Glutamatergic neuron (in vitro differentiated cells): Measurements from ENCODE around the gene XRCC4. TPM values are rescaled to one million over a fixed set of nuclear protein-coding genes. Genes with fewer than 3 reads are reported as not detected.
"Not testable (repeated sequence)": the region's sequence is repeated elsewhere in the genome, so short reads cannot be mapped to it uniquely, and the experiment has no call there.

Experiments
- DNase-seq: peaks from one replicate; pipeline ENCODE4 v3.0.0; 2022
- H3K27ac Mint-ChIP-seq: one replicate; pipeline ENCODE4 v1.8.0; 2020; ENCODE audit warnings: mild to moderate bottlenecking, mixed read lengths, inconsistent platforms; ENCODE audit not compliant: unreplicated experiment
- H3K27me3 Mint-ChIP-seq: one replicate; pipeline ENCODE4 v1.8.0; 2020; ENCODE audit warnings: mild to moderate bottlenecking, moderate library complexity, mixed read lengths, inconsistent platforms; ENCODE audit not compliant: unreplicated experiment
- H3K36me3 Mint-ChIP-seq: one replicate; pipeline ENCODE4 v1.8.0; 2020; ENCODE audit warnings: mild to moderate bottlenecking, mixed read lengths, inconsistent platforms; ENCODE audit not compliant: unreplicated experiment
- H3K4me1 Mint-ChIP-seq: one replicate; pipeline ENCODE4 v1.8.0; 2020; ENCODE audit warnings: mild to moderate bottlenecking, low read depth, mixed read lengths, inconsistent platforms; ENCODE audit not compliant: unreplicated experiment
- H3K4me3 Mint-ChIP-seq: one replicate; pipeline ENCODE4 v1.8.0; 2020; ENCODE audit warnings: mild to moderate bottlenecking, mixed read lengths, inconsistent platforms; ENCODE audit not compliant: unreplicated experiment
- H3K9me3 Mint-ChIP-seq: one replicate; pipeline ENCODE4 v1.8.0; 2020; ENCODE audit warnings: mild to moderate bottlenecking, moderate library complexity, mixed read lengths, inconsistent platforms; ENCODE audit not compliant: unreplicated experiment
- total RNA-seq: library from RNA; stranded (reverse); fragmentation: NEBNext Ultra II Directional; extraction: Animal tissue kit (Norgen Biotek cat#: 25700); gene quantifications from one replicate; pipeline ENCODE4 v1.2.1, GENCODE V29; 2021; ENCODE audit not compliant: unreplicated experiment
- TF ChIP-seq, protein P1 (sequence below): fragments of 200-600 bp; sonication (generic); IDR thresholded peaks from one replicate; pipeline ENCODE4 v1.5.0; 2021; ENCODE audit not compliant: partially characterized antibody, unreplicated experiment

The XRCC4 gene
- total RNA-seq, 1 donor from 2014 or later = 5.9 TPM

GRCh38 chr5:83353774-83354173 is 276.4 kb downstream of the XRCC4 start:
- DNase-seq = no peak
- H3K9me3 Mint-ChIP-seq = peaks cover 4% of the 10 kb centered on the region
- peaks cover 1% of the 10 kb centered on the region for H3K27me3 Mint-ChIP-seq
- TF ChIP-seq, protein P1, sequence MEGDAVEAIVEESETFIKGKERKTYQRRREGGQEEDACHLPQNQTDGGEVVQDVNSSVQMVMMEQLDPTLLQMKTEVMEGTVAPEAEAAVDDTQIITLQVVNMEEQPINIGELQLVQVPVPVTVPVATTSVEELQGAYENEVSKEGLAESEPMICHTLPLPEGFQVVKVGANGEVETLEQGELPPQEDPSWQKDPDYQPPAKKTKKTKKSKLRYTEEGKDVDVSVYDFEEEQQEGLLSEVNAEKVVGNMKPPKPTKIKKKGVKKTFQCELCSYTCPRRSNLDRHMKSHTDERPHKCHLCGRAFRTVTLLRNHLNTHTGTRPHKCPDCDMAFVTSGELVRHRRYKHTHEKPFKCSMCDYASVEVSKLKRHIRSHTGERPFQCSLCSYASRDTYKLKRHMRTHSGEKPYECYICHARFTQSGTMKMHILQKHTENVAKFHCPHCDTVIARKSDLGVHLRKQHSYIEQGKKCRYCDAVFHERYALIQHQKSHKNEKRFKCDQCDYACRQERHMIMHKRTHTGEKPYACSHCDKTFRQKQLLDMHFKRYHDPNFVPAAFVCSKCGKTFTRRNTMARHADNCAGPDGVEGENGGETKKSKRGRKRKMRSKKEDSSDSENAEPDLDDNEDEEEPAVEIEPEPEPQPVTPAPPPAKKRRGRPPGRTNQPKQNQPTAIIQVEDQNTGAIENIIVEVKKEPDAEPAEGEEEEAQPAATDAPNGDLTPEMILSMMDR = no peak
- peak overlapping the region; percentile 19 for H3K27ac Mint-ChIP-seq
- no peak overlapping the region for H3K4me3 Mint-ChIP-seq
- peaks cover 13% of the 10 kb centered on the region for H3K4me1 Mint-ChIP-seq
- H3K36me3 Mint-ChIP-seq = peaks cover 8% of the 10 kb centered on the region

GRCh38 chr5:83354958-83355357 is 277.6 kb downstream of the XRCC4 start:
- H3K27ac Mint-ChIP-seq = peak overlapping the region; percentile 78
- H3K4me3 Mint-ChIP-seq = peak overlapping the region; percentile 27
- no peaks in the 10 kb centered on the region for H3K36me3 Mint-ChIP-seq
- DNase-seq = no peak
- H3K4me1 Mint-ChIP-seq = peaks cover 13% of the 10 kb centered on the region
- H3K9me3 Mint-ChIP-seq = no peaks in the 10 kb centered on the region
- TF ChIP-seq, protein P1 = no peak
- peaks cover 1% of the 10 kb centered on the region for H3K27me3 Mint-ChIP-seq

- H3K4me1 Mint-ChIP-seq = peaks cover 13% of the 10 kb centered on the region
- peak overlapping the region; percentile 78 for H3K27ac Mint-ChIP-seq
- H3K36me3 Mint-ChIP-seq, H3K27me3 Mint-ChIP-seq, H3K4me3 Mint-ChIP-seq, H3K9me3 Mint-ChIP-seq: not testable (repeated sequence)
- DNase-seq = peak; percentile 20
These were observed 278.2 kb downstream of the XRCC4 start for GRCh38 chr5:83355482-83356014.

DNA sequence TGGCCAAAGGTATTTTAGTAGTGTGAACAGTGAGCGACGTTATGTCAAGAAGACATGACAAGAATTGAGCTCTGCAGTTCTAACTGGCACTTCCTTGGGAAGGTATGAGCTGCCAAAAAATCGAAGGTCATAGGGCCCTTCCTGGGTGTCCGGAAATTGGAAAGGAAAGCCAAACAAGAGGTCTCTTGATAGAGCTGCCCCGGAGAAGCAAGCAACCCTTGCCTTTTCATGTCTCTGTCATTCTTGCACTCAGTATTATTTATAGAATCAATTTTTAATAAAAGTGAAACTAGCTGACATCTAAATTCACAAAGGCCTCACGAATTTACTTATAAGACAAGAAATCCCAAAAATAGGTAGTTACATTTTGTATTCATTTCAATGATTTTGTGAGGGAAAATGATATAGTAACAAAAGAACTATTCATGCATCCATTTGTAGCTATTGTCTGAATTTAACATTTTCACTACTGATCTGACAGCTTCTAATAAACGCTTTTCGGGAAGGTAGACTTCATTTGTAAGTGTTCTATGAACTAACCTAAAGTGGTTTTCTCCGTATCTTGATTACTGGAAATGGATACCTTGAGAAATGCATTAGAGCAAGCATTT is 280.4 kb downstream of the XRCC4 start:
- DNase-seq = no peak
- Mint-ChIP-seq H3K4me3 (no peak overlapping the region), H3K27ac (no peak overlapping the region), H3K27me3 (no peaks in the 10 kb centered on the region), H3K4me1 (peaks cover 13% of the 10 kb centered on the region), H3K9me3 (no peaks in the 10 kb centered on the region), H3K36me3 (no peaks in the 10 kb centered on the region)
- TF ChIP-seq, protein P1 = no peak

GRCh38 chr5:83360573-83360972 is 283.2 kb downstream of the XRCC4 start:
- no peaks in the 10 kb centered on the region for H3K9me3 Mint-ChIP-seq
- H3K27ac Mint-ChIP-seq = no peak overlapping the region
- H3K36me3 Mint-ChIP-seq = no peaks in the 10 kb centered on the region
- no peak for DNase-seq
- TF ChIP-seq, protein P1 = no peak
- no peak overlapping the region for H3K4me3 Mint-ChIP-seq
- no peaks in the 10 kb centered on the region for H3K4me1 Mint-ChIP-seq
- no peaks in the 10 kb centered on the region for H3K27me3 Mint-ChIP-seq
